Mammary epithelial cell (primary cell): Measurements from ENCODE around the gene ASB3.
"Not testable (repeated sequence)": the region's sequence is repeated elsewhere in the genome, so short reads cannot be mapped to it uniquely, and the experiment has no call there.

ENCODE experiments used
- EZH2 ChIP-seq: IDR thresholded peaks from 2 replicates; pipeline ENCODE4 v1.6.1; 2012; ENCODE audit warnings: low read length, inconsistent platforms, borderline replicate concordance
- TF ChIP-seq, protein P1 (sequence below), 2 donors: IDR thresholded peaks in 1 of 2; conservative IDR thresholded peaks in 1 of 2; 2 replicates each; pipeline ENCODE4 v1.5.1; 2011 to 2012; ENCODE audit warnings: inconsistent platforms in 2 of 2, low read length in 2 of 2, mild to moderate bottlenecking in 2 of 2, control low read depth in 1 of 2, low read depth in 1 of 2; ENCODE audit not compliant: insufficient read depth in 1 of 2; ENCODE audit errors: extremely low read depth in 1 of 2

DNA sequence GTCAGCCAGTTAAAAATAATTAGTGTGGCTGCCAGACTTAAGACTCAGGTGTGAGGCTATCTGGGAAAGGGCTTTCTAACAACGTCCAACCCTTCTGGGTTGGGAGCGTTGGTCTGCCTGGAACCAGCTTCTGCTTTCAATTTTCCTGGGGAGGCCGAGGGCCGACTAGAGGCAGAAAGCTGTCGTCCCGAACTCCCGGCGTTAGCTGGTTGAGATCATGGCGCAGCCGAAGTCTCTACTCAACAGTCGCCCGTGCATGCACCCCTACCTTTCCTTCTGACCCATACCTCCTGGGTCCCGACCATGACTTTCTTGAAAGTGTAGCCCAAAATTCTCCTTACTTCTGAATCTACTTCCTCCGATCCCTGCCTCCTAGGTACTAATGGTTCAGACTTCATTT, 29.5 kb downstream of the ASB3 start:
- TF ChIP-seq, protein P1, sequence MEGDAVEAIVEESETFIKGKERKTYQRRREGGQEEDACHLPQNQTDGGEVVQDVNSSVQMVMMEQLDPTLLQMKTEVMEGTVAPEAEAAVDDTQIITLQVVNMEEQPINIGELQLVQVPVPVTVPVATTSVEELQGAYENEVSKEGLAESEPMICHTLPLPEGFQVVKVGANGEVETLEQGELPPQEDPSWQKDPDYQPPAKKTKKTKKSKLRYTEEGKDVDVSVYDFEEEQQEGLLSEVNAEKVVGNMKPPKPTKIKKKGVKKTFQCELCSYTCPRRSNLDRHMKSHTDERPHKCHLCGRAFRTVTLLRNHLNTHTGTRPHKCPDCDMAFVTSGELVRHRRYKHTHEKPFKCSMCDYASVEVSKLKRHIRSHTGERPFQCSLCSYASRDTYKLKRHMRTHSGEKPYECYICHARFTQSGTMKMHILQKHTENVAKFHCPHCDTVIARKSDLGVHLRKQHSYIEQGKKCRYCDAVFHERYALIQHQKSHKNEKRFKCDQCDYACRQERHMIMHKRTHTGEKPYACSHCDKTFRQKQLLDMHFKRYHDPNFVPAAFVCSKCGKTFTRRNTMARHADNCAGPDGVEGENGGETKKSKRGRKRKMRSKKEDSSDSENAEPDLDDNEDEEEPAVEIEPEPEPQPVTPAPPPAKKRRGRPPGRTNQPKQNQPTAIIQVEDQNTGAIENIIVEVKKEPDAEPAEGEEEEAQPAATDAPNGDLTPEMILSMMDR (conservative IDR thresholded peaks at IDR 0.05 in 1 of 2, IDR thresholded peaks at IDR 0.05 in 1 of 2; ENCODE audit: extremely low read depth in 1 of 2, insufficient read depth in 1 of 2, low read depth in 1 of 2, low read length in 2 of 2): not testable (repeated sequence)
- TF ChIP-seq EZH2: not testable (repeated sequence)
